Gastrocnemius medialis (tissue), 4 donors: ENCODE measurements around the gene AGAP3. TPM values are rescaled to one million over a fixed set of nuclear protein-coding genes. Genes with fewer than 3 reads are reported as not detected.

ENCODE experiments used
- ATAC-seq, 2 donors: fragments of 150-250 bp; one replicate each; pipeline ENCODE4 v1.9.1; 2016
- DNase-seq, 2 donors: peaks; one replicate each; pipeline ENCODE4 v3.0.0-alpha.2; 2019
- H3K27ac ChIP-seq, 4 donors: fragments of 200-600 bp; sonication (generic); 1 replicate in 1 of 4; 2 replicates in 3 of 4; pipeline ENCODE4 v1.5.1; 2016 to 2018; ENCODE audit warnings: mild to moderate bottlenecking in 2 of 4, moderate library complexity in 1 of 4
- H3K27me3 ChIP-seq, 3 donors: fragments of 200-600 bp; sonication (generic) in 2 of 3; 1 replicate in 1 of 3; 2 replicates in 2 of 3; pipeline versions ENCODE4 v1.5.1 to v1.6.0; 2016 to 2019; ENCODE audit warnings: mild to moderate bottlenecking in 1 of 3, moderate library complexity in 1 of 3
- H3K36me3 ChIP-seq, 2 donors: fragments of 200-600 bp; sonication (generic) in 1 of 2; one replicate each; pipeline ENCODE4 v1.5.1; 2017 to 2018
- H3K4me1 ChIP-seq, 2 donors: fragments of 200-600 bp; sonication (generic) in 1 of 2; one replicate each; pipeline ENCODE4 v1.5.1; 2016 to 2017; ENCODE audit warnings: mild to moderate bottlenecking in 2 of 2
- H3K4me3 ChIP-seq, 4 donors: fragments of 200-600 bp; sonication (generic) in 3 of 4; 1 replicate in 1 of 4; 2 replicates in 3 of 4; pipeline ENCODE4 v1.5.1; 2016 to 2019; ENCODE audit warnings: mild to moderate bottlenecking in 2 of 4
- H3K9me3 ChIP-seq, 3 donors: fragments of 200-600 bp; sonication (generic) in 2 of 3; 1 replicate in 1 of 3; 2 replicates in 2 of 3; pipeline ENCODE4 v1.5.1; 2016 to 2019
- CTCF ChIP-seq, 5 experiments: fragments of 450-650 bp in 3 of 5; fragments of 200-600 bp in 2 of 5; sonication (generic) in 2 of 5; IDR thresholded peaks in 4 of 5; conservative IDR thresholded peaks in 1 of 5; 1 replicate in 4 of 5; 2 replicates in 1 of 5; pipeline ENCODE4 v1.5.1; 2016 to 2019; ENCODE audit warnings: antibody characterized with exemption in 5 of 5, mild to moderate bottlenecking in 3 of 5, moderate library complexity in 3 of 5
- POLR2A ChIP-seq, 2 donors: fragments of 450-650 bp; IDR thresholded peaks; one replicate each; pipeline ENCODE4 v1.6.1; 2017; ENCODE audit warnings: antibody characterized with exemption in 2 of 2, mild to moderate bottlenecking in 2 of 2, moderate library complexity in 2 of 2
- in situ Hi-C, 4 donors: fragments of 200-750 bp; cut with MboI; loops; one replicate each; pipeline versions ENCODE4 v1.15.0 to v1.8.0; 2017; ENCODE audit warnings: low sequenced_read_pairs in 4 of 4
- intact Hi-C: fragments of 100-400 bp; cut with DNase I; formaldehyde crosslinking; loops from one replicate; pipeline ENCODE4 v1.15.1; 2023; ENCODE audit warnings: low total_unique reads
- total RNA-seq, 4 donors: library from RNA; depleted of rRNA; stranded (reverse); fragments of >200 nt; gene quantifications; one replicate each; pipeline versions ENCODE4 v1.1.0 to v1.2.3, GENCODE V29; 2016

AGAP3 gene
- total RNA-seq, 4 donors from 2014 or later, result 31.1 to 65.3 (median 36.3) TPM

- intact Hi-C loops (no loop called here), in situ Hi-C loops (no loop called here)
- Histone ChIP-seq H3K27me3 (peaks cover 0 to 4% (median 0%) of the 10 kb centered on the region in 3 donors), H3K4me1 (no peaks in the 10 kb centered on the region), H3K36me3 (no peaks in the 10 kb centered on the region), H3K9me3 (no peaks in the 10 kb centered on the region), H3K27ac (no peak overlapping the region), H3K4me3 (no peak overlapping the region)
- TF ChIP-seq POLR2A (IDR thresholded peaks at IDR 0.05), result no peak
- TF ChIP-seq CTCF (IDR thresholded peaks at IDR 0.05 in 4 of 5, conservative IDR thresholded peaks at IDR 0.05 in 1 of 5), result no peak
- ATAC-seq (no peak), DNase-seq (no peak)
Measured at GRCh38 chr7:151150388-151150787, 64.1 kb downstream of the AGAP3 start.

GRCh38 chr7:151152643-151153513 is 66.6 kb downstream of the AGAP3 start:
- Histone ChIP-seq H3K36me3 (no peaks in the 10 kb centered on the region), H3K4me1 (no peaks in the 10 kb centered on the region), H3K9me3 (no peaks in the 10 kb centered on the region), H3K27me3 (peaks cover 0 to 4% (median 0%) of the 10 kb centered on the region in 3 donors), H3K4me3 (no peak overlapping the region), H3K27ac (no peak overlapping the region)
- DNase-seq (no peak), ATAC-seq (no peak)
- intact Hi-C loops, result no loop called here
- TF ChIP-seq CTCF (IDR thresholded peaks at IDR 0.05 in 4 of 5, conservative IDR thresholded peaks at IDR 0.05 in 1 of 5) (no peak), POLR2A (IDR thresholded peaks at IDR 0.05) (no peak)
- in situ Hi-C loops, result no loop called here

- no peak for TF ChIP-seq POLR2A (IDR thresholded peaks at IDR 0.05)
- no peak for TF ChIP-seq CTCF (IDR thresholded peaks at IDR 0.05 in 4 of 5, conservative IDR thresholded peaks at IDR 0.05 in 1 of 5)
- intact Hi-C loops (no loop called here), in situ Hi-C loops (no loop called here)
- no peak for ATAC-seq
- Histone ChIP-seq H3K36me3 (no peaks in the 10 kb centered on the region), H3K4me1 (no peaks in the 10 kb centered on the region), H3K4me3 (no peak overlapping the region), H3K9me3 (no peaks in the 10 kb centered on the region), H3K27me3 (peaks cover 0 to under 1% (median 0%) of the 10 kb centered on the region in 3 donors), H3K27ac (no peak overlapping the region)
- DNase-seq, result no peak
Measured at GRCh38 chr7:151157645-151158329, 71.5 kb downstream of the AGAP3 start.

GRCh38 chr7:151161757-151162156 is 75.5 kb downstream of the AGAP3 start:
- intact Hi-C loops, result no loop called here
- Histone ChIP-seq H3K4me1 (peaks cover under 1% of the 10 kb centered on the region in 2 donors), H3K4me3 (no peak overlapping the region), H3K9me3 (no peaks in the 10 kb centered on the region), H3K27me3 (peaks cover 0 to 3% (median 0%) of the 10 kb centered on the region in 3 donors), H3K36me3 (no peaks in the 10 kb centered on the region), H3K27ac (no peak overlapping the region)
- in situ Hi-C loops, result no loop called here
- DNase-seq (no peak), ATAC-seq (no peak)
- TF ChIP-seq POLR2A (IDR thresholded peaks at IDR 0.05), result no peak
- no peak for TF ChIP-seq CTCF (IDR thresholded peaks at IDR 0.05 in 4 of 5, conservative IDR thresholded peaks at IDR 0.05 in 1 of 5)
